Fibroblast of the aortic adventitia (primary cell): ENCODE measurements around the gene ATP23. TPM values are rescaled to one million over a fixed set of nuclear protein-coding genes. Genes with fewer than 3 reads are reported as not detected.

Source experiments
- DNase-seq: peaks from one replicate; pipeline ENCODE4 v3.0.0-alpha.2; 2010; ENCODE audit warnings: low read depth
- H3K4me3 ChIP-seq: 2 replicates; pipeline ENCODE4 v1.5.1; 2011; ENCODE audit warnings: low read depth, mild to moderate bottlenecking, control low read depth, low read length, moderate library complexity
- total RNA-seq: library from RNA; depleted of rRNA; stranded (reverse); fragments of >200 nt; gene quantifications from 2 replicates; pipeline ENCODE4 v1.2.3, GENCODE V29; 2012; ENCODE audit warnings: low replicate concordance
- TF ChIP-seq, protein P1 (sequence below): IDR thresholded peaks from 2 replicates; pipeline ENCODE4 v1.5.1; 2011; ENCODE audit warnings: mild to moderate bottlenecking, low read length, control low read depth, inconsistent platforms; ENCODE audit not compliant: insufficient read depth

Gene ATP23, protein sequence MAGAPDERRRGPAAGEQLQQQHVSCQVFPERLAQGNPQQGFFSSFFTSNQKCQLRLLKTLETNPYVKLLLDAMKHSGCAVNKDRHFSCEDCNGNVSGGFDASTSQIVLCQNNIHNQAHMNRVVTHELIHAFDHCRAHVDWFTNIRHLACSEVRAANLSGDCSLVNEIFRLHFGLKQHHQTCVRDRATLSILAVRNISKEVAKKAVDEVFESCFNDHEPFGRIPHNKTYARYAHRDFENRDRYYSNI
- 5.6 and 10.1 TPM in 2 replicates for total RNA-seq

DNA sequence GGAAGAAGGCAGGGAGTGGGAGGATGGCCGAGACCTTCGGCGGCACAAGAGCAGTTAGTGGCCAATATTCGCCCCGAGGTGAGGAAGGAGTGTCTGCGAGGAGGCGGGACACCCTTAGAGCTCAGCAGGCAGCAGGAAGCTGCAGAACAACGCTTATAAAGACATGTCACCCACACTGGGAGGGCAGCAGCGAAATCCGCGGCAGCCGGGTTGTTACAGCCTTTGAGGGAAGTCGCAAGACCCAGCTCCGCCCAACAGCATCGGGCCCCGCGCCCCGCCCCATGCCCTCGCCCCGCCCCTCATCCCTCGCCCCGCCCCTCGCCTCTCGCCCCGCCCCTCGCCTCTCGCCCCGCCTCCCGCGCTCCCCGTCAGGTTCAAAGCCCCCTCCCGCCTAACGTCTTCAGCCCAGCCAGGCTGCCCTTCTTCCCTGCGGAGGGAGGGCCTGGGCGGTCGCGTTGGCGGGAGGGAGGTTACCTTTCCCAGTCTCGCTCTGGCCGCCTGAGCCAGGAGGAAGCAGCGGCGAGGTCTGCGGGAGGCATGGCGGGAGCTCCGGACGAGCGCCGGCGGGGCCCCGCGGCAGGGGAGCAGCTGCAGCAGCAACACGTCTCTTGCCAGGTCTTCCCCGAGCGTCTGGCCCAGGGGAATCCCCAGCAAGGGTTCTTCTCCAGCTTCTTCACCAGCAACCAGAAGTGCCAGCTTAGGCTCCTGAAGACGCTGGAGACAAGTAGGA is at the start of gene ATP23:
Gene ATP23 (plus strand): TSS at position 403 of the 730 bp plus-strand sequence. CDS start 135 bp downstream, at position 538.
- peak within 1 kb of the TSS; percentile 80 for H3K4me3 ChIP-seq
- TF ChIP-seq, protein P1, sequence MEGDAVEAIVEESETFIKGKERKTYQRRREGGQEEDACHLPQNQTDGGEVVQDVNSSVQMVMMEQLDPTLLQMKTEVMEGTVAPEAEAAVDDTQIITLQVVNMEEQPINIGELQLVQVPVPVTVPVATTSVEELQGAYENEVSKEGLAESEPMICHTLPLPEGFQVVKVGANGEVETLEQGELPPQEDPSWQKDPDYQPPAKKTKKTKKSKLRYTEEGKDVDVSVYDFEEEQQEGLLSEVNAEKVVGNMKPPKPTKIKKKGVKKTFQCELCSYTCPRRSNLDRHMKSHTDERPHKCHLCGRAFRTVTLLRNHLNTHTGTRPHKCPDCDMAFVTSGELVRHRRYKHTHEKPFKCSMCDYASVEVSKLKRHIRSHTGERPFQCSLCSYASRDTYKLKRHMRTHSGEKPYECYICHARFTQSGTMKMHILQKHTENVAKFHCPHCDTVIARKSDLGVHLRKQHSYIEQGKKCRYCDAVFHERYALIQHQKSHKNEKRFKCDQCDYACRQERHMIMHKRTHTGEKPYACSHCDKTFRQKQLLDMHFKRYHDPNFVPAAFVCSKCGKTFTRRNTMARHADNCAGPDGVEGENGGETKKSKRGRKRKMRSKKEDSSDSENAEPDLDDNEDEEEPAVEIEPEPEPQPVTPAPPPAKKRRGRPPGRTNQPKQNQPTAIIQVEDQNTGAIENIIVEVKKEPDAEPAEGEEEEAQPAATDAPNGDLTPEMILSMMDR, result no peak
- peak; percentile 77 for DNase-seq

DNA sequence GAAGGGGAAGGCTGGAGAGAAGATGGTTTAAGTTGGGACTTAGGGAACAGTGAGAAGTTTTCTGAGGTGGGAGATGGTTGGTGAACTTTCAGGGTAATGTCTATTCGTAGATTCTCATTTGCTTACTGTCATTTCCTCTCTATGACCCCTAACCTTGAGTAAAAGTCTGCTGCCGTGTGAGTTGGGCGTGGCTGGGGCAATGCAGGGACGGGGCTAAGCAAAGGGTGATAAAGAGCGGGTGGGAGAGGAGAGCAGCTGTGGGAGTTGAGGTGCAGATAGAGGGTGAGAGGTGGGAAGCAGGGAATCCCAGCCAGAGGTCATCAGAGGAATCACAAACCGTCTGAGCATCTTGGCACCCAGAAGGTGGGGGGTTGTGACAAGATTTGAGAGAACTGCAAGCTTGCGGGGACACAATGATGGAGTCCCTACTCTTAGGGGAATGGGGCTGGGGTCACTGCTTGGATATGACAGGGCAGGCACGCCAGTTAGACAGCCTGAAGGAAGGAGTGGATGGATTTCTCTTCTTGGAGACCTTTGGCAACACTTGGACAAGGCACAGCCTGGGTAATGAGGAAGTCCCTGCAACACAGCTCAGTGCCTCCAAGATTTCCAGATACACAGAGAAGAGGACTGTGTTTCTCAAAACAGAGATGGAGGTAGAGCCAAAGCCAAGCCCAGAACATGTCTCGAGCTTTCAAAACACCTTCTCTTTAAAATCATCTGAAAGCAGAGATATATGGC is 49.0 kb upstream of the ATP23 start:
- no peak for DNase-seq
- TF ChIP-seq, protein P1, result no peak
- no peak overlapping the region for H3K4me3 ChIP-seq

- TF ChIP-seq, protein P1, result peak; percentile 22
- peak overlapping the region; percentile 43 for H3K4me3 ChIP-seq
Observed at GRCh38 chr12:57893431-57894353, 47.7 kb upstream of the ATP23 start.

DNA sequence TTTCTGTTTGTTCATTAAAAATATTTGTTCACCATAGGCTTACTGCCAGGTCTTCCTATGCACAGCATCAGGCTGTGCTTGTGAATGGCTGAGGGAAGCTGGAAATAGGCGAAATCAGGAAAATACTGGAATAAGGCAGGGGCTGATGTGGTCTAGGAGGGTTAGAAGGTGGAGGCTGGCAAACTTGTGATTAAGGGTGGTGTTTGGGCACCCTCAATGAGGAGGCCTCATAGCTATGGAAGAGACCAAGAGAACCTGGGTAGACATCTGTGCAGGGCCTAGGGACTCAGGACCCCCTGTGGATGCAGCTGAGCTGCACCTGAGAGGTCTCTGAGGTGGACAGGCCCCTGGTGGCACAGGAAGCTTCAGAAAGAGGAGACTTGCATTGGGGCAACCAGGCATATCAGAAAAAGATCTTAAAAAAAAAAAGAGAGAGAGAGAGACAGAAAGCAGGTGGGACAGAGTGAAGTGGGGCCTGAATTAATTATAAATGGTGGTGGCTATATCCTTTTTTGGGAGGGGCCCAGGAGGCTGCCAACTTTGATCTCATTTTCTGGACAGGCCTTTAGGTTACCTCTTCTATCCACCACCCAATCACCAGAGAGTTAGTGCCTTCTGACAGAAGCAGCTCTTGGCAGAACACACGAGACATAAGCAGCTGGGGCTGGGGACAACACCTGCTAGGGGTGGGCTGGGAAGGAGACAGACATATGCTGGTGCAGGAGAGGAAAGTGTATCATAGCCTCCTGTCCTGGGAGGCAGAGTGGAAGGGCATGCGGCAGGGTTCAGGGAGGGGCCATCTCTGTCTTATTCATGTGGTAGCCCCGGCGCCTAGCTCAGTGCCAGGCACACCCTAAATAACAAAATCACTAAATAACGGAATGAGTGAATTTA is 46.7 kb upstream of the ATP23 start:
- no peak for DNase-seq
- TF ChIP-seq, protein P1, result no peak
- H3K4me3 ChIP-seq, result peak overlapping the region; percentile 43

More at GRCh38 chr12:57893431-57894353, 47.7 kb upstream of the ATP23 start:
- peak; percentile 97 for DNase-seq

GRCh38 chr12:57895389-57896114 is 45.8 kb upstream of the ATP23 start:
- TF ChIP-seq, protein P1, result no peak
- no peak overlapping the region for H3K4me3 ChIP-seq
- no peak for DNase-seq
